LNCaP clone FGC (cell line): Measurements from ENCODE around the gene PTPRC.

Experiments
- DNase-seq: peaks from one replicate; pipeline ENCODE4 v3.0.0-alpha.2; 2011; ENCODE audit warnings: low read depth
- H3K4me3 ChIP-seq: 2 replicates; pipeline ENCODE4 v1.5.1; 2011; ENCODE audit warnings: mild to moderate bottlenecking, low read depth, low read length, control low read depth
- CTCF ChIP-seq: IDR thresholded peaks from 2 replicates; pipeline ENCODE4 v1.5.1; 2012; ENCODE audit warnings: mild to moderate bottlenecking; ENCODE audit not compliant: control insufficient read depth, insufficient read depth; ENCODE audit errors: extremely low read depth

The PTPRC gene

GRCh38 chr1:198629610-198630009 is 9.2 kb upstream of the PTPRC start:
- DNase-seq, result no peak
- TF ChIP-seq CTCF, result no peak
- no peak overlapping the region for H3K4me3 ChIP-seq

GRCh38 chr1:198630863-198631262 is 8.0 kb upstream of the PTPRC start:
- no peak for DNase-seq
- TF ChIP-seq CTCF, result no peak
- no peak overlapping the region for H3K4me3 ChIP-seq

- no peak for DNase-seq
- no peak overlapping the region for H3K4me3 ChIP-seq
- TF ChIP-seq CTCF, result no peak
Measured at GRCh38 chr1:198631292-198631691, 7.5 kb upstream of the PTPRC start.

- DNase-seq, result no peak
- no peak overlapping the region for H3K4me3 ChIP-seq
- TF ChIP-seq CTCF, result no peak
Measured at GRCh38 chr1:198632007-198632406, 6.8 kb upstream of the PTPRC start.

- no peak for TF ChIP-seq CTCF
- DNase-seq, result no peak
- H3K4me3 ChIP-seq, result no peak overlapping the region
Measured at GRCh38 chr1:198633675-198634121, 5.1 kb upstream of the PTPRC start.

- no peak overlapping the region for H3K4me3 ChIP-seq
- TF ChIP-seq CTCF, result no peak
- no peak for DNase-seq
Measured at GRCh38 chr1:198635964-198636363, 2.9 kb upstream of the PTPRC start.

GRCh38 chr1:198636391-198636790 is 2.4 kb upstream of the PTPRC start:
- TF ChIP-seq CTCF, result no peak
- DNase-seq, result no peak
- H3K4me3 ChIP-seq, result no peak overlapping the region
